Spleen (tissue), 11 donors: ENCODE results near the gene TFPI. TPM values are rescaled to one million over a fixed set of nuclear protein-coding genes. Genes with fewer than 3 reads are reported as not detected.

Experiments used
- DNase-seq: peaks from one replicate; pipeline ENCODE4 v3.0.0-alpha.2; 2020
- H3K27ac ChIP-seq, 8 donors: fragments of 200-600 bp; sonication (generic) in 7 of 8; 1 replicate in 4 of 8; 2 replicates in 4 of 8; pipeline versions ENCODE4 v1.5.0 to v1.8.0; 2016 to 2021; ENCODE audit warnings: inconsistent platforms in 4 of 8, mild to moderate bottlenecking in 4 of 8, moderate library complexity in 1 of 8
- H3K27me3 ChIP-seq, 7 donors: fragments of 200-600 bp; sonication (generic) in 6 of 7; replicated peaks in 1 of 7; 1 replicate in 4 of 7; 2 replicates in 3 of 7; pipeline versions ENCODE4 v1.5.0 to v1.8.0; 2016 to 2021; ENCODE audit warnings: inconsistent platforms in 3 of 7, mild to moderate bottlenecking in 1 of 7
- H3K36me3 ChIP-seq, 6 donors: fragments of 200-600 bp; sonication (generic) in 5 of 6; 1 replicate in 4 of 6; 2 replicates in 2 of 6; pipeline versions ENCODE4 v1.5.0 to v1.8.0; 2016 to 2021; ENCODE audit warnings: inconsistent platforms in 2 of 6
- H3K4me1 ChIP-seq, 6 donors: fragments of 200-600 bp; sonication (generic) in 5 of 6; 1 replicate in 3 of 6; 2 replicates in 3 of 6; pipeline versions ENCODE4 v1.5.0 to v1.8.0; 2016 to 2021; ENCODE audit warnings: inconsistent platforms in 3 of 6
- H3K4me3 ChIP-seq, 8 donors: fragments of 200-600 bp; sonication (generic) in 7 of 8; 1 replicate in 4 of 8; 2 replicates in 4 of 8; pipeline versions ENCODE4 v1.5.0 to v1.8.0; 2016 to 2021; ENCODE audit warnings: inconsistent platforms in 4 of 8, mild to moderate bottlenecking in 4 of 8, moderate library complexity in 2 of 8
- H3K9me3 ChIP-seq, 8 donors: fragments of 200-600 bp; sonication (generic) in 7 of 8; 1 replicate in 4 of 8; 2 replicates in 4 of 8; pipeline versions ENCODE4 v1.5.0 to v1.8.0; 2016 to 2021; ENCODE audit warnings: inconsistent platforms in 4 of 8
- CTCF ChIP-seq, 11 experiments: fragments of 200-600 bp in 7 of 11; fragments of 450-650 bp in 4 of 11; sonication (generic) in 4 of 11; IDR thresholded peaks in 8 of 11; conservative IDR thresholded peaks in 3 of 11; 1 replicate in 7 of 11; 2 replicates in 4 of 11; pipeline versions ENCODE4 v1.4.0 to v1.8.0; 2016 to 2021; ENCODE audit warnings: antibody characterized with exemption in 11 of 11, inconsistent platforms in 4 of 11, mild to moderate bottlenecking in 1 of 11
- POLR2A ChIP-seq, 3 donors: fragments of 450-650 bp; IDR thresholded peaks; one replicate each; pipeline ENCODE4 v1.5.1; 2017; ENCODE audit warnings: antibody characterized with exemption in 3 of 3, mild to moderate bottlenecking in 1 of 3
- POLR2AphosphoS5 ChIP-seq, 3 donors: sonication (generic); formaldehyde crosslinking; IDR thresholded peaks; one replicate each; pipeline ENCODE4 v1.5.1; 2017; ENCODE audit warnings: antibody characterized with exemption in 3 of 3
- WGBS, 5 donors: extraction: QIAGEN DNeasy Blood & Tissue Kit in 3 of 5; methylation state at CpG; one replicate each; pipeline versions ENCODE4 v1.1.5 to v1.1.7; 2013 to 2018; 5-methylcytosine and 5-hydroxymethylcytosine counted together
- intact Hi-C: fragments of 100-400 bp; cut with DNase I; formaldehyde crosslinking; loops from one replicate; pipeline ENCODE4 v1.15.0; 2023; ENCODE audit warnings: low total_unique reads
- polyA plus RNA-seq, 3 donors: library from polyadenylated mRNA; stranded (reverse); fragments of 200-250 nt; gene quantifications; one replicate each; pipeline ENCODE4 v1.2.1, GENCODE V29; 2013
- total RNA-seq, 7 donors: library from RNA; depleted of rRNA in 3 of 7; stranded (reverse); fragments of >200 nt in 3 of 7; fragmentation: NEBNext Ultra II Directional in 4 of 7; extraction: Animal tissue kit (Norgen Biotek cat#: 25700) in 4 of 7; gene quantifications; one replicate each; pipeline versions ENCODE4 v1.1.0 to v1.2.1, GENCODE V29; 2016 to 2021
- donor health status: healthy with polysubstance abuse.
- donor health status: DM: no; HTN: no; CAD: no; lungs with moderate emphysema.
- donor health status: DM: no; HTN: no; CAD: no.
- donor health status: Bipolar disorder and iron deficiency.
- donor health status: healthy.
- donor health status: DM: no; HTN: no; CAD: no.
- donor health status: DM: yes; HTN: yes; CAD: no.

The TFPI gene
- total and polyA plus RNA-seq, 10 donors, result 7.4 to 117 (median 44.8) TPM

GRCh38 chr2:187554704-187555082 lies 458 bp upstream of the TFPI start:
- WGBS, 5 donors, result 14 to 30% (median 22%) methylated on average over 2 of the region's 2 CpGs
- intact Hi-C loops, result no loop called here
- Histone ChIP-seq H3K4me1 (peaks cover 0 to 14% (median 5%) of the 10 kb centered on the region in 6 donors), H3K27ac (peak overlapping the region in 7 of 8 donors; percentile 39 to 80 (median 68)), H3K4me3 (peak overlapping the region in 6 of 8 donors; percentile 18 to 64 (median 42)), H3K9me3 (peaks cover 0 to 5% (median 0%) of the 10 kb centered on the region in 8 donors), H3K27me3 (no peaks in the 10 kb centered on the region), H3K36me3 (no peaks in the 10 kb centered on the region)
- no peak for DNase-seq
- no peak for TF ChIP-seq CTCF (IDR thresholded peaks at IDR 0.05 in 8 of 11, conservative IDR thresholded peaks at IDR 0.05 in 3 of 11)
- no peak for TF ChIP-seq POLR2A (IDR thresholded peaks at IDR 0.05)
- no peak for TF ChIP-seq POLR2AphosphoS5 (IDR thresholded peaks at IDR 0.05)

GRCh38 chr2:187552828-187553681 lies 1.2 kb downstream of the TFPI start:
- Histone ChIP-seq H3K27ac (peak overlapping the region in 7 of 8 donors; percentile 15 to 80 (median 57)), H3K4me1 (peaks cover 0 to 28% (median 7%) of the 10 kb centered on the region in 6 donors)
- 3 to 9% (median 5%) methylated on average over 2 of the region's 2 CpGs for WGBS, 5 donors

GRCh38 chr2:187552381-187552780 lies 1.9 kb downstream of the TFPI start:
- intact Hi-C loops, result no loop called here
- Histone ChIP-seq H3K4me3 (peak overlapping the region in 6 of 8 donors; percentile 18 to 64 (median 42)), H3K9me3 (peaks cover 0 to 5% (median 0%) of the 10 kb centered on the region in 8 donors), H3K27me3 (no peaks in the 10 kb centered on the region), H3K27ac (peak overlapping the region in 3 of 8 donors; percentile 57 to 80 (median 68)), H3K36me3 (no peaks in the 10 kb centered on the region), H3K4me1 (peaks cover 0 to 28% (median 7%) of the 10 kb centered on the region in 6 donors)
- TF ChIP-seq POLR2A (IDR thresholded peaks at IDR 0.05) (no peak), POLR2AphosphoS5 (IDR thresholded peaks at IDR 0.05) (no peak), CTCF (IDR thresholded peaks at IDR 0.05 in 8 of 11, conservative IDR thresholded peaks at IDR 0.05 in 3 of 11) (no peak)
- no peak for DNase-seq

More at GRCh38 chr2:187552828-187553681, 1.2 kb downstream of the TFPI start:
- intact Hi-C loops, result no loop called here
- peak overlapping the region; percentile 18 to 64 (median 35) for H3K4me3 ChIP-seq
- H3K36me3 ChIP-seq, result no peaks in the 10 kb centered on the region
- DNase-seq, result no peak
- TF ChIP-seq POLR2A (IDR thresholded peaks at IDR 0.05) (no peak), CTCF (IDR thresholded peaks at IDR 0.05 in 8 of 11, conservative IDR thresholded peaks at IDR 0.05 in 3 of 11) (no peak), POLR2AphosphoS5 (IDR thresholded peaks at IDR 0.05) (no peak)
- H3K9me3 ChIP-seq, result peaks cover 0 to 5% (median 0%) of the 10 kb centered on the region in 8 donors
- no peaks in the 10 kb centered on the region for H3K27me3 ChIP-seq

- DNase-seq, result no peak
- WGBS, 5 donors, result 63 to 88% (median 74%) methylated on average over 1 of the region's 1 CpG
- peak overlapping the region in 2 of 8 donors; percentile 22 to 43 for H3K27ac ChIP-seq
- peak overlapping the region in 1 of 8 donors; percentile 64 for H3K4me3 ChIP-seq
- no peaks in the 10 kb centered on the region for H3K9me3 ChIP-seq
- H3K4me1 ChIP-seq, result peaks cover 0 to 32% (median 10%) of the 10 kb centered on the region in 6 donors
- no peaks in the 10 kb centered on the region for H3K27me3 ChIP-seq
- no peaks in the 10 kb centered on the region for H3K36me3 ChIP-seq
- intact Hi-C loops, result no loop called here
- no peak for TF ChIP-seq POLR2A (IDR thresholded peaks at IDR 0.05)
- no peak for TF ChIP-seq POLR2AphosphoS5 (IDR thresholded peaks at IDR 0.05)
- TF ChIP-seq CTCF (IDR thresholded peaks at IDR 0.05 in 8 of 11, conservative IDR thresholded peaks at IDR 0.05 in 3 of 11), result no peak
These were observed 3.4 kb downstream of the TFPI start for GRCh38 chr2:187550857-187551256.
